NCI-H345 treated with DMSO at 0.1 percent for 48 hours (cell line): ENCODE data around the gene CITED1.
A peak's percentile ranks its signal among the peaks of the same experiment; 100 is the strongest.

Experiments used
- DNase-seq: peaks from one replicate; lab custom pipeline; 2025; ENCODE audit not compliant: unreplicated experiment; lab: John Stamatoyannopoulos, UW

CITED1 gene

DNA sequence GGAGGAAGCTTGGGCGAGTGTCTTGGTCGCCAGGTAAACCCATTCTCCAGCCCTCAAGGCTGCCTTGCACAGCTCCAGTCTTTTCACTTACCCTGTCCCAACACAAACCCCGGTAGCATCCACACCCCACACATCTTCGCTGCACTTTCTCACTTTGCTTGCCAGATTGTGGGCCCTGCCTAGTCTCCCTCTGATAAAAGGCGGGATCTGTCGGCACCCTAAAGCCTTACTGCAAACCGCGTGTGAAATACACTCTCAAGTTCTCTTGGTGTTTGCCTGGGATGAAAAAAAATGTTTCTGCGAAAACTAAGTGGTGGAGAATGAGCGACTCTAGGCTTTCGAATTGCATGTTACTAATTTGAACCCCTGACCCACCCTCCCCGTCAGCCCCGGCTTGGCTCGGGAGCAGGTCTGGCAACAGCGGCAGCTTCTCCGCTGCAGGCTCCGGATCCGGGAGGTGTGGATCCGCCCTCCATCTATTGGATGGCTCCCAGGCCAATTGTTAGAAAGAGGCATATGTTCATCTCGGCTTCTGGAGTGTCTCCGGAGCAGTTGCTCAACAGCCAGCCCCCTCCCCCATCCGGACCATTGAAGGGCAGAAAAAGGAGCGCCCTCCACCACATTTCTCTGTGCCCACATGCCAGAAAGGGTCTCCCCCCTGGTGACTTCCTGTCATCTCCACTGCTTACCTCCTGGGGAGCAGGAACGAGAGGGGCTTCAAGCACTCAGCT lies 3.0 kb upstream of the CITED1 start:
- DNase-seq: peak; percentile 36

DNA sequence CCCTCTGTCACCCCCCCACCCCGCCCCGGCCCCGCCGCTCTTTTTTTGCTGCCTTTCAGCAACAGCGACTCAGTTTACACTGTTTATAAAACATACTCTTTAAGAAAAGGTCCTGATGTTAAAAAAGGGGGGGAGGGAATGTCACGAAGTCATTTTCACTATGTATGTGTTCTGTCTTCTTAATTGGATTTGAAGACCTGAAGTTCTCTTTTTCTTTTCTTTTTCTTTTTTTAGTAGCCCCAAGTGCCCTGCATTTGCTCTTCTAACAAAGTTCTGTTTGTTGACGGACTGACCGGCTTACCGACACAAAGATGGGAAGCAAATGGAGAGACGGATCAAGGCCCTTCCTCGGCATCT lies 2.5 kb upstream of the CITED1 start:
- no peak for DNase-seq

DNA sequence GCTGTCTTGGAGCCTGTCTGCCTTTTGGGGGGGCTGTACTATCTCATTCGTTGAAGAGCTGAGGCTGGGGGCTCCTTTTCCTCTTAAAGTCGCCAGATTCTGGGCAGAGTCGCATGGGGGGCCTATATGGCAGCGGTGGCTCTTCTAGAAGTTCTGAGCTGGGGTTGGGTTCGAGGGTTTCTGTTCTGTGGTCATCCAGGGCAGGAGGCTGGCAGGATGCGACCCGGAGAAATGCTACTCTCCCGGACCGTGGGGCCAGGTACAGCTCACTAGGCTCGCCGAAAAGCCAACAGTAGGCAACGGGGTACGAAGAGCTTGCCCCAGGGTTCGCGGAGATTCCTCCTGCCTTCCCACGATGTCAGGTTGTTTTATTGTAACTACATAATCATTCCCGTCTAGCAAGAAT lies 1.9 kb upstream of the CITED1 start:
- no peak for DNase-seq

- DNase-seq: peak; percentile 28
Measured at GRCh38 chrX:72306851-72307645, 1.3 kb upstream of the CITED1 start.

GRCh38 chrX:72306085-72306801 lies 529 bp upstream of the CITED1 start:
- peak; percentile 8 for DNase-seq

- no peak for DNase-seq
Measured at GRCh38 chrX:72304877-72305276, 837 bp downstream of the CITED1 start.

DNA sequence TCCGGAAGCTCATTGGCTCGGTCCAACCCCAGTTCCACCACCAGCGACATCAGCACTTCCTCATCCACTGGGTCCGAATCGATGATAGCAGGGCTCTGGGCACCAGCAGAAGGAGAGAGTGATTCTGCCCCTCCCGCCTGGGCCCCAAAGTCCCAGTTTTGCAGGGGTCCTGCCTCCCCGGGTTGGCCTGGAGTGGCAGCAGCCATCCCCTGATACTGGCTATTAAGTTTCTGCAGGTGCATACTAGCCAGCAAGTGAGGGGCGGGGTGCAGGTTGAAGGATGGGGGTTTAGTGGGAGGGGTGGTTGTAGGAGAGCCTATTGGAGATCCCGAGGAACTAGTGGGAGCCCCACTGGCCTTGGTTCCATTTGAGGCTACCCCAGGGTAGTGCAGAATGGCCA lies 3.9 kb downstream of the CITED1 start:
- DNase-seq: no peak

DNA sequence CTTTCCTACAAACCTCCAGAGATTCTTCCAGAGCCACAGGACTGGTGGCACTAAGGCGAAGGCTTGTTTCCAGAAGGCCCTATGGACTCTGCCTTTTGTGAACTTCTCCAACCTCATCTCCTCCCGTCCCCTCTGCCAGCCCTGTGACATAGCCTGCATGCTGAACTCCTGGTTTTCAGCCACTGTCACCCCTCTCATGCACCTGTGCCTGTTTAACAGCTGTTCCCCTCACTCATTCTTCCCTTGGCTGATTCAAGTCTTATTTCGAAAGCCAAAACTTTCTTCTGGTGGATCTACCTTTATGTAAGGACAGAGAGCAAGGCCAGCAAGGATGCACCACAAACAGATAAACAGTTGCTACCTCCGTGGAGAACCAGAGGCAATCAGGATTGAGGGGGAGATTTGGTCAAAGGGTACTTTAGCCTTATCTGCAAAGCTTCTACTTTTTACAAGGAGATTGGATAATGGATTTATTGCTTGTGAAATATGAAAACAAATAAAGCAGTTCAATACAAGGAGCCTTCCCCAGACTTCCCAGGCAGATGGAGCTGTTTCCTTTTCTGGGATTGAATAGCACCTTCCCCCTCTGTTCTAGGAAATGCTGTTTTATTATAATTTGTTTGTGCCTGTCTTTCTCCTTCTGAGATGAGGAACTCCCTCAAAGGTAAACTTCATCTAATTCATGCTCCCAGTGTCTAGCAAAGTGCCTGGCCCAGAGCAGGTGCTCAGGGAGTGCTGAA lies 5.7 kb downstream of the CITED1 start:
- DNase-seq: no peak

DNA sequence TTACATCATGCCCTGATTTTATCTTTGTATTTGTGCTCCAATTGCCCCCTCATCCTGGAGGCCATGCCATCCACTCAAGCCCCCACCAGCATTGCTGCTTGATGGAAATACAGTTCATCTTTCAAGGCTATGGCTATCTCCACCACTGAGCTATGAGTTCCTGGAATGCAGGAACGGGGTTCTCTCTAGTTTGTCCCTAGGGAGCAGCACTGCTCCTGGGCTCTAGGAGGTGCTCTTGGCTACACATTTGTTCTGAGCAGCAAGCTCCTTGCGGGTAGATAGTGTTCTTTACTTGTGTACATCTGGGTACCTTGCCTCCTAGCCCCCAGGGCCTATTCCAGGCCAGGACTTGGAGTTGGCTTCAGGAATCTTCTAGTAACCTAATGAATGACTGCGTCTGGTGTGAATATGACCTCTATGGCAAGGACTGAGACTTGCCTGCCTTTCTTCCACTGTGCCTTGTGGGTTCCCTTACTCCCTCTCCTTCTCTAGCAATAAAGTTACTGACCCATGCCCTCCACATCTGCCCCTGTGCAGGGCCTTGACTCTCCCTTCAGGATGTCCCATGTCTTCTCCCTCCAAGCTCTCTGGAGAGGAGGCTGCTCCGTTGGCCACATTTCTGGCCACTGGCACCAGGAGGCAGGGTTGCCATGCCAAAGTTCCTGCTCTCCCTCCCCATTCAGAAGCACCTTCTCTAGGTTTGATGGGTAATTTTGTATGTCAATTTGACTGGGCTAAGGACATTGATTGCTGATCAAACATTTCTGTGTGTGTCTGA lies 7.6 kb downstream of the CITED1 start:
- DNase-seq: no peak

DNA sequence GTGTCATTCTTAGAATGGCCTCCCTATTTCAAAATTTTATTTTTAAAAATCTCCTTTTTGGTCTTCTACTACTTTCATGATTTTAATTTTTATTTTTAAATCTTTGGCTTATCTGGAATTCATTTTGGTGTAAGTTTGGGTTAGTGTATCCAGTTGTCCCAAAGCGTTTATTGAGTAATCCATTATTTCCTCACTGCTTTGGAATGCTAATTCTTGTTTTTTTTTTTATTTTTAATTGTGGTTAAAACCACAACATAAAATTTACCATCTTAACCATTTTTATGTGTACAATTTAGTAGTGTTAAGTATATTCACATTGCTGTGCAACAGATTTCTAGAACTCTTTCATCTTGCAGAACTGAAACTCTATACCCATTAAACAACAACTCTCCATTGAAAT lies 8.7 kb downstream of the CITED1 start:
- no peak for DNase-seq

GRCh38 chrX:72295745-72296144 lies 10.0 kb downstream of the CITED1 start:
- DNase-seq: no peak

GRCh38 chrX:72294497-72294896 lies 11.2 kb downstream of the CITED1 start:
- DNase-seq: no peak

GRCh38 chrX:72282302-72282701 lies 23.4 kb downstream of the CITED1 start:
- DNase-seq: no peak

GRCh38 chrX:72280321-72280845 lies 25.3 kb downstream of the CITED1 start:
- DNase-seq: no peak

DNA sequence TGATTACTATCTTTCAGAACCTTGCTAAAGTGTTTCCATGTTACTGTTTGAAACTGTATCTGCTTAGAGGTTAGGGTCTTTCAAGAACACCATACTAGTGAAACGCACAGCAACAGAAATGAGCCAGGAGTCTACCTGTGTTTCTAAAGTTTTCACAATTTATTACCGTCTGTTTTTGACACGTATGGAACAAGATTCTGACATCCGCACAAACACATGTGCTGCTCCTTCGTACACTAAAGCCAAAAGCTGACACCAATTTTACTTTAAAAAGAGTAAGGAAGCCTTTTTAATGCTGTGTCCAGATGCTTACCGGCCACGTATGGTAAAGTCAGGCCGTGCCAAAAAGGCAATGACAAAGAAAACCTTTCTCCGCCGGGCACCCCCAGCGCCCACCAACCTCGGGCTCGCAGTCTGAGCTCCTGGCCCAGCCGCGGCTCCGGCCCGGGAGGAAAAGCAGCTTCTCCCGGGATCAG lies 29.2 kb downstream of the CITED1 start:
- DNase-seq: no peak

- no peak for DNase-seq
Measured at GRCh38 chrX:72274526-72274925, 31.2 kb downstream of the CITED1 start.

GRCh38 chrX:72273718-72274117 lies 32.0 kb downstream of the CITED1 start:
- no peak for DNase-seq

DNA sequence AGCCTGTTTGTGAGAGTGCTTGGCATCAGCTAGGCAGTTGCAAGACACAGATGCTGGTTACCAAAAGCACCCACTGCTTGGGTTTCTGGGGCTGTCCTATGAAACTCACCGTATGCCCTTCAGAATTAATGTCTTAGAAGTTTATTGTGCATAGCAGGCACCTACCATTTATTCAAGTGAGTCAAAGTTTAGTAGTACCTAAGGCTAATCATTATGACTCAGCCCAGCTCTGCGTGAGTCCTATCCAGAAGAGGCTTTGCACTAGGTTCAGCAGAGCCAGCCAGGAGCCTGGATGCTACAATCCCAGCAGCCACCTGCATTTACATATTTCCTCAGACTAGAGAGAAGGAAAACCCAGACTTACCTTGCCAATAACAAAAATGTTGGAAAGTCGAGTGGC lies 32.8 kb downstream of the CITED1 start:
- DNase-seq: no peak

- no peak for DNase-seq
Measured at GRCh38 chrX:72271812-72272211, 33.9 kb downstream of the CITED1 start.
